ENCODE measurements around the gene PAX7. TPM values are rescaled to one million over a fixed set of nuclear protein-coding genes. Genes with fewer than 3 reads are reported as not detected.

PAX7 gene
- total and polyA plus RNA-seq, 2 of the 4 experiments (the other 2 are of a cell fraction), result not detected

DNA sequence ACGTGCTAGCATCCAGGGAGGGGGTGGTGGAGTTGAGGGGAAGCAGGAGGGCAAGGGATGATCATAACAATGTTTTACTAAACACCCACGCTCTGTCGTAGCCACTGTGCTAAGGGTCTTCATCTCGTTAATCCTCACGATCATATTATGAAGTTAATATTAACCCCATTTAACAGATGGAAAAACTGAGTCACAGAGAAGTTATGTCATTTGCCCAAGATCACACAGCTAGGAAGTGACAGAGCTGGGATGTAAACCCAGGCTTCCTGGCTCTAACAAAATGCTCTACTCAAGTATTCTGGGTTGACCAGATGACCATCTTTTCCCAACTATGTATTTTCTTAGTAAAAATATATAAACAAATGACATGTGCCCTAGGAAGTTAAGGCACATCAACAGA, 140.2 kb downstream of the PAX7 start:
- no peak overlapping the region for H2AK5ac ChIP-seq (ENCODE audit: low read depth, low read length)
- no peak overlapping the region for H4K8ac ChIP-seq (ENCODE audit: low read depth in 2 of 2, low read length in 2 of 2)
- no peak overlapping the region for H3K14ac ChIP-seq (replicated peaks; ENCODE audit: low read depth, low read length)
- no peak overlapping the region for H2BK15ac ChIP-seq (ENCODE audit: low read depth, low read length)
- dilution Hi-C loops (cut with HindIII; ENCODE audit: low sequenced_read_pairs, unreplicated experiment), result no loop called here
- ChIA-PET CTCF (no interaction called here), POLR2A (ENCODE audit: unreplicated experiment) (no interaction called here)
- no peaks in the 10 kb centered on the region for H3K9me1 ChIP-seq (ENCODE audit: insufficient read depth, low read length)
- no peak overlapping the region for H3K18ac ChIP-seq (ENCODE audit: low read depth, low read length)
- no peak overlapping the region for H3K23ac ChIP-seq (ENCODE audit: low read depth, low read length)
- H3K4me1 ChIP-seq (ENCODE audit: control insufficient read depth, insufficient read depth, low read length), result no peaks in the 10 kb centered on the region
- H3K79me1 ChIP-seq (ENCODE audit: low read depth in 1 of 2, low read length in 2 of 2), result no peaks in the 10 kb centered on the region
- no peak overlapping the region for H4K91ac ChIP-seq (ENCODE audit: insufficient read depth, low read depth, low read length)
- no peak overlapping the region for H2BK5ac ChIP-seq (ENCODE audit: low read depth, low read length, poor library complexity, severe bottlenecking)
- no peak overlapping the region for H3K4ac ChIP-seq (ENCODE audit: low read depth, low read length)
- no peak overlapping the region for H4K5ac ChIP-seq (ENCODE audit: low read depth, low read length)
- no peaks in the 10 kb centered on the region for H4K20me1 ChIP-seq (ENCODE audit: insufficient read depth, low read length)
- ATAC-seq (ENCODE audit: low read depth), result no peak
- WGBS, 2 experiments (ENCODE audit: extremely low coverage in 2 of 2, insufficient read length in 1 of 2), result no CpG with 5 or more reads among the region's 5 CpGs
- no peak overlapping the region for H2AK9ac ChIP-seq (replicated peaks; ENCODE audit: low read depth, low read length, poor library complexity)
- no peak overlapping the region for H2BK120ac ChIP-seq (ENCODE audit: low read depth, low read length)
- H3K27me3 ChIP-seq (ENCODE audit: control insufficient read depth, insufficient read depth, low read length), result peaks cover 9% of the 10 kb centered on the region
- H3K4me3 ChIP-seq (ENCODE audit: insufficient read depth, low read depth, low read length), result no peak overlapping the region
- no peak overlapping the region for H3K56ac ChIP-seq (ENCODE audit: extremely low read depth, insufficient read depth, low read length)
- H3K36me3 ChIP-seq (ENCODE audit: control insufficient read depth, insufficient read depth, low read length), result no peaks in the 10 kb centered on the region
- no peak overlapping the region for H2BK20ac ChIP-seq (ENCODE audit: low read depth, low read length)
- intact Hi-C loops (cut with micrococcal nuclease), result no loop called here
- TF ChIP-seq MAFK (IDR thresholded peaks at IDR 0.05; ENCODE audit: low read depth, low read length) (no peak), FOS (IDR thresholded peaks at IDR 0.05; ENCODE audit: low read depth, low read length) (no peak), MXI1 (IDR thresholded peaks at IDR 0.05; ENCODE audit: borderline replicate concordance, low read depth, low read length) (no peak), CHD1 (IDR thresholded peaks at IDR 0.05; ENCODE audit: low read depth, low read length) (no peak), BHLHE40 (IDR thresholded peaks at IDR 0.05; ENCODE audit: low read depth, low read length) (no peak), SMC3 (IDR thresholded peaks at IDR 0.05; ENCODE audit: low read depth, low read length) (no peak), POLR2A (IDR thresholded peaks at IDR 0.05; ENCODE audit: low read depth, low read length) (no peak), RFX5 (IDR thresholded peaks at IDR 0.05; ENCODE audit: low read depth, low read length) (no peak), RAD21 (IDR thresholded peaks at IDR 0.05; ENCODE audit: low read length) (no peak), CEBPB (IDR thresholded peaks at IDR 0.05; ENCODE audit: low read depth, low read length) (no peak), RCOR1 (IDR thresholded peaks at IDR 0.05; ENCODE audit: insufficient replicate concordance, low read length) (no peak), MAZ (IDR thresholded peaks at IDR 0.05; ENCODE audit: borderline replicate concordance, low read depth, low read length) (no peak)
- TF ChIP-seq, protein P1, sequence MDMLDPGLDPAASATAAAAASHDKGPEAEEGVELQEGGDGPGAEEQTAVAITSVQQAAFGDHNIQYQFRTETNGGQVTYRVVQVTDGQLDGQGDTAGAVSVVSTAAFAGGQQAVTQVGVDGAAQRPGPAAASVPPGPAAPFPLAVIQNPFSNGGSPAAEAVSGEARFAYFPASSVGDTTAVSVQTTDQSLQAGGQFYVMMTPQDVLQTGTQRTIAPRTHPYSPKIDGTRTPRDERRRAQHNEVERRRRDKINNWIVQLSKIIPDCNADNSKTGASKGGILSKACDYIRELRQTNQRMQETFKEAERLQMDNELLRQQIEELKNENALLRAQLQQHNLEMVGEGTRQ (IDR thresholded peaks at IDR 0.05; ENCODE audit: low read depth, low read length), result no peak
- TF ChIP-seq, protein P2, sequence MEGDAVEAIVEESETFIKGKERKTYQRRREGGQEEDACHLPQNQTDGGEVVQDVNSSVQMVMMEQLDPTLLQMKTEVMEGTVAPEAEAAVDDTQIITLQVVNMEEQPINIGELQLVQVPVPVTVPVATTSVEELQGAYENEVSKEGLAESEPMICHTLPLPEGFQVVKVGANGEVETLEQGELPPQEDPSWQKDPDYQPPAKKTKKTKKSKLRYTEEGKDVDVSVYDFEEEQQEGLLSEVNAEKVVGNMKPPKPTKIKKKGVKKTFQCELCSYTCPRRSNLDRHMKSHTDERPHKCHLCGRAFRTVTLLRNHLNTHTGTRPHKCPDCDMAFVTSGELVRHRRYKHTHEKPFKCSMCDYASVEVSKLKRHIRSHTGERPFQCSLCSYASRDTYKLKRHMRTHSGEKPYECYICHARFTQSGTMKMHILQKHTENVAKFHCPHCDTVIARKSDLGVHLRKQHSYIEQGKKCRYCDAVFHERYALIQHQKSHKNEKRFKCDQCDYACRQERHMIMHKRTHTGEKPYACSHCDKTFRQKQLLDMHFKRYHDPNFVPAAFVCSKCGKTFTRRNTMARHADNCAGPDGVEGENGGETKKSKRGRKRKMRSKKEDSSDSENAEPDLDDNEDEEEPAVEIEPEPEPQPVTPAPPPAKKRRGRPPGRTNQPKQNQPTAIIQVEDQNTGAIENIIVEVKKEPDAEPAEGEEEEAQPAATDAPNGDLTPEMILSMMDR (conservative IDR thresholded peaks at IDR 0.05; ENCODE audit: low read depth, low read length), result no peak
- TF ChIP-seq, protein P3, sequence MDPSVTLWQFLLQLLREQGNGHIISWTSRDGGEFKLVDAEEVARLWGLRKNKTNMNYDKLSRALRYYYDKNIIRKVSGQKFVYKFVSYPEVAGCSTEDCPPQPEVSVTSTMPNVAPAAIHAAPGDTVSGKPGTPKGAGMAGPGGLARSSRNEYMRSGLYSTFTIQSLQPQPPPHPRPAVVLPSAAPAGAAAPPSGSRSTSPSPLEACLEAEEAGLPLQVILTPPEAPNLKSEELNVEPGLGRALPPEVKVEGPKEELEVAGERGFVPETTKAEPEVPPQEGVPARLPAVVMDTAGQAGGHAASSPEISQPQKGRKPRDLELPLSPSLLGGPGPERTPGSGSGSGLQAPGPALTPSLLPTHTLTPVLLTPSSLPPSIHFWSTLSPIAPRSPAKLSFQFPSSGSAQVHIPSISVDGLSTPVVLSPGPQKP (IDR thresholded peaks at IDR 0.05; ENCODE audit: borderline replicate concordance, low read depth, low read length), result no peak
- no peak overlapping the region for H3K27ac ChIP-seq (ENCODE audit: insufficient read depth, low read length)
- no peak overlapping the region for H3K4me2 ChIP-seq (ENCODE audit: low read depth, low read length)
- no peak for DNase-seq
- BruUV-seq (replicated peaks), result no TSS peak
- no peak overlapping the region for H3K9ac ChIP-seq (ENCODE audit: low read depth, low read length)
- in situ Hi-C loops (cut with MboI; ENCODE audit: low sequenced_read_pairs), result no loop called here
- H3K9me3 ChIP-seq (ENCODE audit: control insufficient read depth, insufficient read depth, low read length), result no peaks in the 10 kb centered on the region
- no peak overlapping the region for H2AFZ ChIP-seq (replicated peaks; ENCODE audit: low read length, poor library complexity)

All from IMR-90 (cell line).